IMR-90 (cell line): Measurements from ENCODE around the gene SLC12A7. TPM values are rescaled to one million over a fixed set of nuclear protein-coding genes. Genes with fewer than 3 reads are reported as not detected.

Experiments used
- ATAC-seq: fragments of 200-7000 bp; cut with Tn5 transposase; 2 replicates; pipeline ENCODE4 v1.9.1; 2020; ENCODE audit warnings: low read depth, mild to moderate bottlenecking, moderate library complexity
- BruUV-seq: library from RNA; stranded (reverse); fragments of 400-500 nt; replicated peaks from 2 replicates; lab custom pipeline; 2021; lab: Mats Ljungman, UMichigan
- CTCF ChIA-PET: fragments of 300-600 bp; formaldehyde crosslinking; extraction: SDS; loops from one replicate; lab custom pipeline; 2021; ENCODE audit warnings: antibody characterized with exemption; lab: Yijun Ruan, JAX
- POLR2A ChIA-PET: fragments of 300-600 bp; sonication (Branson Sonifier 250); formaldehyde crosslinking; loops from one replicate; lab custom pipeline; 2022; ENCODE audit warnings: antibody characterized with exemption; ENCODE audit not compliant: unreplicated experiment; lab: Charles Lee
- DNase-seq: peaks from one replicate; pipeline ENCODE4 v3.0.0; 2013
- H2AFZ ChIP-seq: replicated peaks from 2 replicates; pipeline ENCODE3; 2013; ENCODE audit warnings: low read length, mild to moderate bottlenecking; ENCODE audit not compliant: poor library complexity
- H2AK5ac ChIP-seq: 2 replicates; pipeline ENCODE4 v1.6.1; 2013; ENCODE audit warnings: low read depth, low read length, inconsistent platforms
- H2AK9ac ChIP-seq: replicated peaks from 2 replicates; pipeline ENCODE3; 2013; ENCODE audit warnings: mild to moderate bottlenecking, low read depth, low read length, moderate library complexity; ENCODE audit not compliant: poor library complexity
- H2BK120ac ChIP-seq: 2 replicates; pipeline ENCODE4 v1.6.1; 2013; ENCODE audit warnings: low read depth, low read length, inconsistent platforms
- H2BK15ac ChIP-seq: 3 replicates; pipeline ENCODE4 v1.6.1; 2013; ENCODE audit warnings: low read depth, low read length, inconsistent platforms
- H2BK20ac ChIP-seq: 2 replicates; pipeline ENCODE4 v1.6.1; 2013; ENCODE audit warnings: low read depth, mild to moderate bottlenecking, inconsistent platforms, low read length, moderate library complexity
- H2BK5ac ChIP-seq: 2 replicates; pipeline ENCODE4 v1.6.1; 2013; ENCODE audit warnings: mild to moderate bottlenecking, low read depth, low read length, inconsistent platforms; ENCODE audit not compliant: poor library complexity, severe bottlenecking
- H3K14ac ChIP-seq: replicated peaks from 2 replicates; pipeline ENCODE4 v1.6.1; 2013; ENCODE audit warnings: low read depth, low read length, inconsistent platforms
- H3K18ac ChIP-seq: 2 replicates; pipeline ENCODE4 v1.6.1; 2013; ENCODE audit warnings: low read depth, low read length, control low read depth
- H3K23ac ChIP-seq: 2 replicates; pipeline ENCODE4 v1.6.1; 2013; ENCODE audit warnings: low read depth, low read length, inconsistent platforms
- H3K27ac ChIP-seq: 2 replicates; pipeline ENCODE4 v1.5.1; 2013; ENCODE audit warnings: mild to moderate bottlenecking, control low read depth, low read length; ENCODE audit not compliant: insufficient read depth
- H3K27me3 ChIP-seq: 2 replicates; pipeline ENCODE4 v1.6.1; 2013; ENCODE audit warnings: low read length; ENCODE audit not compliant: control insufficient read depth, insufficient read depth
- H3K36me3 ChIP-seq: 2 replicates; pipeline ENCODE4 v1.6.1; 2013; ENCODE audit warnings: low read length, mixed read lengths; ENCODE audit not compliant: control insufficient read depth, insufficient read depth
- H3K4ac ChIP-seq: 2 replicates; pipeline ENCODE4 v1.6.1; 2013; ENCODE audit warnings: low read depth, low read length, inconsistent platforms
- H3K4me1 ChIP-seq: 2 replicates; pipeline ENCODE4 v1.6.1; 2013; ENCODE audit warnings: low read length, mixed read lengths; ENCODE audit not compliant: control insufficient read depth, insufficient read depth
- H3K4me2 ChIP-seq: 2 replicates; pipeline ENCODE4 v1.6.1; 2013; ENCODE audit warnings: low read depth, mild to moderate bottlenecking, control low read depth, low read length, moderate library complexity
- H3K4me3 ChIP-seq: 2 replicates; pipeline ENCODE4 v1.5.1; 2013; ENCODE audit warnings: low read depth, mild to moderate bottlenecking, control low read depth, low read length, moderate library complexity; ENCODE audit not compliant: insufficient read depth
- H3K56ac ChIP-seq: 2 replicates; pipeline ENCODE4 v1.6.1; 2013; ENCODE audit warnings: low read length, inconsistent platforms; ENCODE audit not compliant: insufficient read depth; ENCODE audit errors: extremely low read depth
- H3K79me1 ChIP-seq, 2 experiments: 2 replicates each; pipeline ENCODE4 v1.6.1; 2013; ENCODE audit warnings: low read length in 2 of 2, inconsistent platforms in 1 of 2, low read depth in 1 of 2
- H3K9ac ChIP-seq: 2 replicates; pipeline ENCODE4 v1.6.1; 2013; ENCODE audit warnings: low read depth, low read length, control low read depth
- H3K9me1 ChIP-seq: 2 replicates; pipeline ENCODE4 v1.6.1; 2013; ENCODE audit warnings: low read length, inconsistent platforms; ENCODE audit not compliant: insufficient read depth
- H3K9me3 ChIP-seq: 2 replicates; pipeline ENCODE4 v1.6.1; 2013; ENCODE audit warnings: low read length; ENCODE audit not compliant: control insufficient read depth, insufficient read depth
- H4K20me1 ChIP-seq: 2 replicates; pipeline ENCODE4 v1.6.1; 2013; ENCODE audit warnings: low read length, inconsistent platforms; ENCODE audit not compliant: insufficient read depth
- H4K5ac ChIP-seq: 2 replicates; pipeline ENCODE4 v1.6.1; 2013; ENCODE audit warnings: mild to moderate bottlenecking, low read depth, low read length, control low read depth
- H4K8ac ChIP-seq, 2 experiments: 2 replicates each; pipeline ENCODE4 v1.6.1; 2013; ENCODE audit warnings: low read depth in 2 of 2, low read length in 2 of 2, control low read depth in 1 of 2, inconsistent platforms in 1 of 2
- H4K91ac ChIP-seq: 2 replicates; pipeline ENCODE4 v1.6.1; 2013; ENCODE audit warnings: low read depth, low read length, inconsistent platforms; ENCODE audit not compliant: insufficient read depth
- BHLHE40 ChIP-seq: fragments of 150-350 bp; IDR thresholded peaks from 2 replicates; pipeline ENCODE4 v1.6.1; 2016; ENCODE audit warnings: mild to moderate bottlenecking, low read depth, low read length
- CEBPB ChIP-seq: IDR thresholded peaks from 2 replicates; pipeline ENCODE4 v1.6.1; 2012; ENCODE audit warnings: low read depth, low read length, improper control_type of control experiment
- FOS ChIP-seq: fragments of 150-350 bp; IDR thresholded peaks from 2 replicates; pipeline ENCODE4 v1.6.1; 2016; ENCODE audit warnings: low read depth, low read length
- MAFK ChIP-seq: IDR thresholded peaks from 2 replicates; pipeline ENCODE4 v1.6.1; 2012; ENCODE audit warnings: low read depth, low read length, improper control_type of control experiment
- MAZ ChIP-seq: IDR thresholded peaks from 2 replicates; pipeline ENCODE4 v1.6.1; 2012; ENCODE audit warnings: low read depth, mild to moderate bottlenecking, low read length, improper control_type of control experiment, moderate library complexity, borderline replicate concordance
- NFE2L2 ChIP-seq: fragments of 150-350 bp; IDR thresholded peaks from 2 replicates; pipeline ENCODE4 v1.6.1; 2016; ENCODE audit warnings: low read depth, mild to moderate bottlenecking, low read length
- POLR2A ChIP-seq: IDR thresholded peaks from 2 replicates; pipeline ENCODE4 v1.6.1; 2012; ENCODE audit warnings: mild to moderate bottlenecking, low read depth, low read length
- RAD21 ChIP-seq: IDR thresholded peaks from 2 replicates; pipeline ENCODE4 v1.6.1; 2012; ENCODE audit warnings: low read length, improper control_type of control experiment
- RCOR1 ChIP-seq: IDR thresholded peaks from 2 replicates; pipeline ENCODE4 v1.6.1; 2012; ENCODE audit warnings: mild to moderate bottlenecking, low read length, improper control_type of control experiment; ENCODE audit not compliant: insufficient replicate concordance
- RFX5 ChIP-seq: IDR thresholded peaks from 2 replicates; pipeline ENCODE4 v1.8.0; 2012; ENCODE audit warnings: low read depth, mild to moderate bottlenecking, low read length, moderate library complexity
- SMC3 ChIP-seq: fragments of 150-350 bp; IDR thresholded peaks from 2 replicates; pipeline ENCODE4 v1.6.1; 2016; ENCODE audit warnings: low read depth, mild to moderate bottlenecking, antibody characterized with exemption, low read length, moderate library complexity
- WGBS, 2 experiments: methylation state at CpG; one replicate each; pipeline versions ENCODE4 v1.1.5 to v1.1.7; 2013; ENCODE audit warnings: missing lambda C conversion rate in 2 of 2; ENCODE audit not compliant: insufficient read length in 1 of 2; ENCODE audit errors: extremely low coverage in 2 of 2; 5-methylcytosine and 5-hydroxymethylcytosine counted together
- dilution Hi-C: fragments of 300-500 bp; cut with HindIII; formaldehyde crosslinking; loops from one replicate; pipeline ENCODE4 v1.14.3; 2018; ENCODE audit warnings: low sequenced_read_pairs; ENCODE audit not compliant: unreplicated experiment
- in situ Hi-C: fragments of 300-500 bp; cut with MboI; formaldehyde crosslinking; loops from 3 replicates; pipeline ENCODE4 v1.14.3; 2019; ENCODE audit warnings: low sequenced_read_pairs, inconsistent platforms, mixed read lengths
- intact Hi-C: fragments of 100-400 bp; cut with micrococcal nuclease; formaldehyde crosslinking; loops from 2 replicates; pipeline ENCODE4 v1.10.0; 2022
- polyA plus RNA-seq, 3 experiments: library from polyadenylated mRNA; depleted of rRNA; stranded (reverse); fragments of >200 nt; gene quantifications; 2 replicates each; pipeline ENCODE4 v1.2.3, GENCODE V29; 2012; ENCODE audit warnings: low replicate concordance in 1 of 3
- total RNA-seq: library from RNA; depleted of rRNA; stranded (reverse); fragments of >200 nt; gene quantifications from 2 replicates; pipeline ENCODE4 v1.2.3, GENCODE V29; 2012
- TF ChIP-seq, protein P1 (sequence below): fragments of 150-350 bp; IDR thresholded peaks from 2 replicates; pipeline ENCODE4 v1.6.1; 2016; ENCODE audit warnings: low read depth, mild to moderate bottlenecking, low read length, moderate library complexity, borderline replicate concordance
- TF ChIP-seq, protein P2 (sequence below): fragments of 150-350 bp; IDR thresholded peaks from 2 replicates; pipeline ENCODE4 v1.6.1; 2017; ENCODE audit warnings: mild to moderate bottlenecking, antibody characterized with exemption, low read length, low read depth
- TF ChIP-seq, protein P3 (sequence below): conservative IDR thresholded peaks from 2 replicates; pipeline ENCODE4 v1.5.1; 2012; ENCODE audit warnings: mild to moderate bottlenecking, low read depth, low read length, improper control_type of control experiment

SLC12A7 gene
- total and polyA plus RNA-seq, 2 of the 4 experiments (the other 2 are of a cell fraction), result 3.0 to 6.1 TPM

DNA sequence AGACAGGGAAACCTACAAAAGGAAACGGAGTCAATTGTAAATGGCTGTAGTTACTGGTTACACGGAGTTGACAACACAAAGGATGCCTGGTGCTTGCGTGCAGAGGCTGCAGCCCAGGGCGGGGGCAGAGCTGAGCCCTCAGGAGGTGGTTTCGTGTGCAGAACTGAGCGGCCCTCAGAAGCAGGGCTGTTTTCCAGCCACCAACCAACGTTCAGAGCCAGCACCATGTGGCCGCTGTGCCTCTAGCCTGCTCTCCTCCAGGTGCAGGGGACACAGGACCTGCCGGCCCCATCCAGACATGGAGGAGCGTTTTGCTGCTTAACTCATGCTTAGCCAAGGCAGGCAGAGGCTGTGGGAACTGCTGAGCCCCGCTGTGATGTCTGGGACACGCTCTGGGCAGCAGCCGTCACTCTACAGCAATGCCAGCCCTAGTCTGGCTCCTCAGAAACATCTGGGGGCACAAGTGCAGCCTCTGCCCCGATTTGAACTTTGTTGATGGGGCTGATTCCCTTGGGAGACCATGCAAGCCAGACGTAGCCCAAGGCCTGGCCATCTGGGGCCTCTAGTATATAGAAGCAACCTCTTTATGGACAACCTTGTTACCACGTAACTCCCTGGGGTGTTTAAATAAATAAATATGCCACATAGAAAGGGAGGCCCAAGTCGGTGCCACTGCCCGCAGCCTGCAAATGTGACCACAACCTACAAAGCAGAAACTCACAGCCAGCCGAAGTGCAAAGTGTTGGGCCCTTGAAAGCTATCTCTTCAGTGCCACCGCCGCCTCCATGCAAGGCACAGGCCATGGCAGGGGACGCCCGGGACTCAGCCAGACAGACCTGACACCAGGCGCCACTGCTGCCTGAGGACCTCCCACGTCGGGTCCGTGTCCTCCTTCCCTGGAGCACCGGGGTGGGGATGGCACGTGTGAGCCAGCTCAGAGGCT lies 61.2 kb downstream of the SLC12A7 start:
- H3K4me1 ChIP-seq, result no peaks in the 10 kb centered on the region
- ChIA-PET CTCF (no interaction called here), POLR2A (no interaction called here)
- WGBS, 2 experiments, result 94% methylated on average over 6 of the region's 29 CpGs; no CpG with 5 or more reads in 1 of the 2 experiments
- H3K56ac ChIP-seq, result no peak overlapping the region
- H2AK5ac ChIP-seq, result no peak overlapping the region
- H3K14ac ChIP-seq, result no peak overlapping the region
- no peak overlapping the region for H3K9ac ChIP-seq
- no peak overlapping the region for H4K8ac ChIP-seq
- no peak overlapping the region for H2BK5ac ChIP-seq
- no peaks in the 10 kb centered on the region for H4K20me1 ChIP-seq
- ATAC-seq, result no peak
- no peaks in the 10 kb centered on the region for H3K9me1 ChIP-seq
- H2AK9ac ChIP-seq, result no peak overlapping the region
- H3K36me3 ChIP-seq, result peaks cover 17% of the 10 kb centered on the region
- intact Hi-C loops, result no loop called here
- H3K27ac ChIP-seq, result no peak overlapping the region
- H2BK15ac ChIP-seq, result no peak overlapping the region
- H3K9me3 ChIP-seq, result no peaks in the 10 kb centered on the region
- H3K79me1 ChIP-seq, result no peaks in the 10 kb centered on the region
- H3K23ac ChIP-seq, result no peak overlapping the region
- no peaks in the 10 kb centered on the region for H3K27me3 ChIP-seq
- BruUV-seq, result no TSS peak
- no peak overlapping the region for H2BK20ac ChIP-seq
- no peak overlapping the region for H4K5ac ChIP-seq
- dilution Hi-C loops, result no loop called here
- H4K91ac ChIP-seq, result no peak overlapping the region
- no peak overlapping the region for H3K18ac ChIP-seq
- H3K4me2 ChIP-seq, result no peak overlapping the region
- H2AFZ ChIP-seq, result no peak overlapping the region
- DNase-seq, result no peak
- no peak overlapping the region for H2BK120ac ChIP-seq
- H3K4ac ChIP-seq, result no peak overlapping the region
- in situ Hi-C loops, result no loop called here
- no peak overlapping the region for H3K4me3 ChIP-seq
- TF ChIP-seq MAFK, result no peak
- no peak for TF ChIP-seq MAZ
- TF ChIP-seq RFX5, result no peak
- TF ChIP-seq FOS, result no peak
- TF ChIP-seq POLR2A, result no peak
- TF ChIP-seq, protein P1, sequence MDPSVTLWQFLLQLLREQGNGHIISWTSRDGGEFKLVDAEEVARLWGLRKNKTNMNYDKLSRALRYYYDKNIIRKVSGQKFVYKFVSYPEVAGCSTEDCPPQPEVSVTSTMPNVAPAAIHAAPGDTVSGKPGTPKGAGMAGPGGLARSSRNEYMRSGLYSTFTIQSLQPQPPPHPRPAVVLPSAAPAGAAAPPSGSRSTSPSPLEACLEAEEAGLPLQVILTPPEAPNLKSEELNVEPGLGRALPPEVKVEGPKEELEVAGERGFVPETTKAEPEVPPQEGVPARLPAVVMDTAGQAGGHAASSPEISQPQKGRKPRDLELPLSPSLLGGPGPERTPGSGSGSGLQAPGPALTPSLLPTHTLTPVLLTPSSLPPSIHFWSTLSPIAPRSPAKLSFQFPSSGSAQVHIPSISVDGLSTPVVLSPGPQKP, result no peak
- TF ChIP-seq, protein P2, sequence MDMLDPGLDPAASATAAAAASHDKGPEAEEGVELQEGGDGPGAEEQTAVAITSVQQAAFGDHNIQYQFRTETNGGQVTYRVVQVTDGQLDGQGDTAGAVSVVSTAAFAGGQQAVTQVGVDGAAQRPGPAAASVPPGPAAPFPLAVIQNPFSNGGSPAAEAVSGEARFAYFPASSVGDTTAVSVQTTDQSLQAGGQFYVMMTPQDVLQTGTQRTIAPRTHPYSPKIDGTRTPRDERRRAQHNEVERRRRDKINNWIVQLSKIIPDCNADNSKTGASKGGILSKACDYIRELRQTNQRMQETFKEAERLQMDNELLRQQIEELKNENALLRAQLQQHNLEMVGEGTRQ, result no peak
- TF ChIP-seq NFE2L2, result no peak
- no peak for TF ChIP-seq BHLHE40
- no peak for TF ChIP-seq CEBPB
- TF ChIP-seq, protein P3, sequence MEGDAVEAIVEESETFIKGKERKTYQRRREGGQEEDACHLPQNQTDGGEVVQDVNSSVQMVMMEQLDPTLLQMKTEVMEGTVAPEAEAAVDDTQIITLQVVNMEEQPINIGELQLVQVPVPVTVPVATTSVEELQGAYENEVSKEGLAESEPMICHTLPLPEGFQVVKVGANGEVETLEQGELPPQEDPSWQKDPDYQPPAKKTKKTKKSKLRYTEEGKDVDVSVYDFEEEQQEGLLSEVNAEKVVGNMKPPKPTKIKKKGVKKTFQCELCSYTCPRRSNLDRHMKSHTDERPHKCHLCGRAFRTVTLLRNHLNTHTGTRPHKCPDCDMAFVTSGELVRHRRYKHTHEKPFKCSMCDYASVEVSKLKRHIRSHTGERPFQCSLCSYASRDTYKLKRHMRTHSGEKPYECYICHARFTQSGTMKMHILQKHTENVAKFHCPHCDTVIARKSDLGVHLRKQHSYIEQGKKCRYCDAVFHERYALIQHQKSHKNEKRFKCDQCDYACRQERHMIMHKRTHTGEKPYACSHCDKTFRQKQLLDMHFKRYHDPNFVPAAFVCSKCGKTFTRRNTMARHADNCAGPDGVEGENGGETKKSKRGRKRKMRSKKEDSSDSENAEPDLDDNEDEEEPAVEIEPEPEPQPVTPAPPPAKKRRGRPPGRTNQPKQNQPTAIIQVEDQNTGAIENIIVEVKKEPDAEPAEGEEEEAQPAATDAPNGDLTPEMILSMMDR, result no peak
- TF ChIP-seq SMC3, result no peak
- no peak for TF ChIP-seq RAD21
- TF ChIP-seq RCOR1, result no peak
